OCI-LY3 (cell line): ENCODE measurements around the gene MCAM.

Source experiments
- H2AFZ ChIP-seq: fragments of 200-600, 300-600 bp; shearing (Covaris generic); 2 replicates; pipeline ENCODE4 v1.6.0; 2014; ENCODE audit warnings: antibody characterized with exemption, low read depth, low read length
- H3K27ac ChIP-seq: fragments of 200-600, 300-600 bp; sonication (generic); 2 replicates; pipeline ENCODE4 v1.5.1; 2014; ENCODE audit warnings: mild to moderate bottlenecking, low read length, moderate library complexity, mixed read lengths
- H3K27me3 ChIP-seq: fragments of 200-600, 300-600 bp; sonication (generic); 2 replicates; pipeline ENCODE4 v1.6.1; 2014; ENCODE audit warnings: low read depth, low read length, mixed read lengths
- H3K36me3 ChIP-seq: fragments of 200-600, 300-600 bp; sonication (generic); replicated peaks from 2 replicates; pipeline ENCODE3; 2014; ENCODE audit warnings: low read depth, low read length, mixed read lengths
- H3K4me1 ChIP-seq: fragments of 300-600, 200-600 bp; sonication (generic); 2 replicates; pipeline ENCODE4 v1.6.1; 2014; ENCODE audit warnings: low read length, mixed read lengths
- H3K4me2 ChIP-seq: fragments of 200-600, 300-600 bp; sonication (generic); 2 replicates; pipeline ENCODE4 v1.6.1; 2014; ENCODE audit warnings: low read length, mixed read lengths
- H3K4me3 ChIP-seq: fragments of 300-600, 200-600 bp; sonication (generic); 2 replicates; pipeline ENCODE4 v1.5.1; 2014; ENCODE audit warnings: antibody characterized with exemption, mild to moderate bottlenecking, low read length, moderate library complexity
- H3K79me2 ChIP-seq: fragments of 300-600, 200-600 bp; shearing (Covaris generic); 2 replicates; pipeline ENCODE4 v1.6.1; 2014; ENCODE audit warnings: mild to moderate bottlenecking, low read length, mixed read lengths
- H3K9ac ChIP-seq: fragments of 300-600, 200-600 bp; shearing (Covaris generic); 2 replicates; pipeline ENCODE4 v1.6.0; 2014; ENCODE audit warnings: mild to moderate bottlenecking, low read length, moderate library complexity
- H3K9me3 ChIP-seq: fragments of 200-600, 300-600 bp; shearing (Covaris generic); 2 replicates; pipeline ENCODE4 v1.6.1; 2014; ENCODE audit warnings: low read length, mixed read lengths; ENCODE audit not compliant: insufficient read depth
- H4K20me1 ChIP-seq: fragments of 200-600, 300-600 bp; sonication (generic); 2 replicates; pipeline ENCODE4 v1.6.1; 2016; ENCODE audit warnings: low read length, mixed read lengths; ENCODE audit not compliant: insufficient read depth
- CTCF ChIP-seq: fragments of 200-600, 300-600 bp; sonication (generic); IDR thresholded peaks from 2 replicates; pipeline ENCODE4 v1.5.1; 2014; ENCODE audit warnings: antibody characterized with exemption, low read length, low read depth
- EZH2phosphoT487 ChIP-seq: fragments of 200-600 bp; shearing (Covaris generic); IDR thresholded peaks from 2 replicates; pipeline ENCODE4 v1.6.1; 2018; ENCODE audit warnings: antibody characterized with exemption, mixed run types, low read depth

MCAM gene

GRCh38 chr11:119355091-119355843, 38.3 kb upstream of the MCAM start:
- TF ChIP-seq EZH2phosphoT487 (no peak), CTCF (no peak)

GRCh38 chr11:119352857-119353260, 35.9 kb upstream of the MCAM start:
- Histone ChIP-seq H3K27ac (no peak overlapping the region), H3K27me3 (peaks cover 25% of the 10 kb centered on the region), H3K4me1 (0 out of 2 replicates have a peak, but pooled peaks cover 4% of the 10 kb centered on the region), H2AFZ (no peak overlapping the region), H3K79me2 (no peaks in the 10 kb centered on the region), H4K20me1 (no peaks in the 10 kb centered on the region), H3K36me3 (no peaks in the 10 kb centered on the region), H3K9me3 (no peaks in the 10 kb centered on the region), H3K9ac (no peak overlapping the region), H3K4me2 (no peak overlapping the region), H3K4me3 (no peak overlapping the region)
- no peak for TF ChIP-seq EZH2phosphoT487
- TF ChIP-seq CTCF: no peak

More at GRCh38 chr11:119355091-119355843, 38.3 kb upstream of the MCAM start:
- Histone ChIP-seq H3K4me3 (no peak overlapping the region), H3K4me1 (peaks cover 13% of the 10 kb centered on the region), H3K79me2 (no peaks in the 10 kb centered on the region), H3K27me3 (peaks cover 25% of the 10 kb centered on the region), H3K9ac (no peak overlapping the region), H2AFZ (no peak overlapping the region), H3K9me3 (no peaks in the 10 kb centered on the region), H3K4me2 (no peak overlapping the region), H3K27ac (no peak overlapping the region), H3K36me3 (no peaks in the 10 kb centered on the region), H4K20me1 (no peaks in the 10 kb centered on the region)

- H4K20me1 ChIP-seq: no peaks in the 10 kb centered on the region
- H3K4me2 ChIP-seq: no peak overlapping the region
- no peak overlapping the region for H2AFZ ChIP-seq
- H3K4me1 ChIP-seq: 0 out of 2 replicates have a peak, but pooled peaks cover 4% of the 10 kb centered on the region
- no peak overlapping the region for H3K9ac ChIP-seq
- no peaks in the 10 kb centered on the region for H3K79me2 ChIP-seq
- H3K9me3 ChIP-seq: no peaks in the 10 kb centered on the region
- TF ChIP-seq EZH2phosphoT487: no peak
- no peak for TF ChIP-seq CTCF
- peaks cover 26% of the 10 kb centered on the region for H3K27me3 ChIP-seq
- no peak overlapping the region for H3K4me3 ChIP-seq
- H3K36me3 ChIP-seq: no peaks in the 10 kb centered on the region
- H3K27ac ChIP-seq: no peak overlapping the region
Measured at GRCh38 chr11:119351232-119351631, 34.3 kb upstream of the MCAM start.

- Histone ChIP-seq H3K27ac (no peak overlapping the region), H3K4me2 (no peak overlapping the region), H3K27me3 (peaks cover 28% of the 10 kb centered on the region), H3K9ac (no peak overlapping the region), H3K79me2 (no peaks in the 10 kb centered on the region), H2AFZ (no peak overlapping the region), H3K4me1 (no peaks in the 10 kb centered on the region), H3K9me3 (no peaks in the 10 kb centered on the region), H4K20me1 (no peaks in the 10 kb centered on the region), H3K4me3 (no peak overlapping the region), H3K36me3 (no peaks in the 10 kb centered on the region)
- TF ChIP-seq CTCF: no peak
- no peak for TF ChIP-seq EZH2phosphoT487
Measured at GRCh38 chr11:119350302-119350701, 33.4 kb upstream of the MCAM start.
